PC-3 (cell line): ENCODE measurements around the gene PADI2.

Experiments used
- CTCF ChIP-seq: fragments of 300-600 bp; sonication (generic); conservative IDR thresholded peaks from 2 replicates; pipeline ENCODE4 v1.5.1; 2017; ENCODE audit warnings: antibody characterized with exemption, low read depth, mild to moderate bottlenecking, low read length
- EZH2 ChIP-seq: fragments of 300-600 bp; sonication (generic); IDR thresholded peaks from one replicate; pipeline ENCODE4 v1.6.1; 2017; ENCODE audit warnings: antibody characterized with exemption, mild to moderate bottlenecking, low read length; ENCODE audit not compliant: unreplicated experiment
- EZH2phosphoT487 ChIP-seq: fragments of 300-600 bp; sonication (generic); IDR thresholded peaks from 2 replicates; pipeline ENCODE4 v1.6.1; 2018; ENCODE audit warnings: mild to moderate bottlenecking, antibody characterized with exemption, low read length, borderline replicate concordance

- no peak for TF ChIP-seq CTCF
- no peak for TF ChIP-seq EZH2
- TF ChIP-seq EZH2phosphoT487 = no peak
Measured at GRCh38 chr1:17069452-17070162, 49.6 kb downstream of the PADI2 start.
